Endometrial microvascular endothelial cells (primary cell): ENCODE data around the gene GALNT9. TPM values are rescaled to one million over a fixed set of nuclear protein-coding genes. Genes with fewer than 3 reads are reported as not detected.
"Not testable (repeated sequence)": the region's sequence is repeated elsewhere in the genome, so short reads cannot be mapped to it uniquely, and the experiment has no call there.

Experiments used
- in situ Hi-C: cut with HindIII; loops from 2 replicates; pipeline ENCODE4 v1.10.0; 2017; ENCODE audit warnings: low sequenced_read_pairs, low pct_unique_long_range_greater_than_20kb; ENCODE audit errors: inconsistent ontology term
- total RNA-seq: library from RNA; depleted of rRNA; stranded (reverse); fragments of >200 nt; gene quantifications from one replicate; pipeline ENCODE4 v1.2.3, GENCODE V29; 2015; ENCODE audit errors: inconsistent ontology term

Gene GALNT9
- total RNA-seq, 1 donor from 2014 or later, result not detected

GRCh38 chr12:132153501-132154340, 175.7 kb downstream of the GALNT9 start:
- in situ Hi-C loops, result no loop called here

DNA sequence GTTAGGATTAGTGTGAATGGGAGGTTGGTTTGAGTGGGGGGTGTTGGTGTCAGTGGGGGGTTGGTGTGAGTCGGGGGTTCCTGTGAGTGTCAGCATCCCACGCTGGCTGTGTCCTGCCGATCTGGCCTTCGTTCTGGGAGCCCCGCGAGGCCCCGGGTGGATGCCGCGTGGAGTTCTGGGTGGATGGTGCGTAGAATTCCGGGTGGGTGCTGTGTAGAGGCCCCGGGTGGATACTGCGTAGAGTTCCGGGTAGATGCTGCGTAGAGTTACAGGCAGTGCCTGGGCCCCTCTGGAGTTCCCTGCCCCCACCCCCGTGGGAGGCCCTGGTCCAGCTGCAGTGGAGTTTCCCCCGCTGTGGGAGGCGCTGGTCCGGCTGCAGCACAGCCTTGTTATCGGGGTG, 176.4 kb downstream of the GALNT9 start:
- in situ Hi-C loops, result no loop called here

- in situ Hi-C loops, result no loop called here
Measured at GRCh38 chr12:132152411-132152821, 177.0 kb downstream of the GALNT9 start.

GRCh38 chr12:132151766-132152410, 177.5 kb downstream of the GALNT9 start:
- in situ Hi-C loops, result no loop called here

- in situ Hi-C loops, result no loop called here
Measured at GRCh38 chr12:132151145-132151765, 178.1 kb downstream of the GALNT9 start.

GRCh38 chr12:132150780-132151144, 178.6 kb downstream of the GALNT9 start:
- in situ Hi-C loops, result no loop called here

- in situ Hi-C loops, result not testable (repeated sequence)
Measured at GRCh38 chr12:132149526-132149925, 179.9 kb downstream of the GALNT9 start.

GRCh38 chr12:132148368-132149045, 180.9 kb downstream of the GALNT9 start:
- in situ Hi-C loops, result no loop called here

DNA sequence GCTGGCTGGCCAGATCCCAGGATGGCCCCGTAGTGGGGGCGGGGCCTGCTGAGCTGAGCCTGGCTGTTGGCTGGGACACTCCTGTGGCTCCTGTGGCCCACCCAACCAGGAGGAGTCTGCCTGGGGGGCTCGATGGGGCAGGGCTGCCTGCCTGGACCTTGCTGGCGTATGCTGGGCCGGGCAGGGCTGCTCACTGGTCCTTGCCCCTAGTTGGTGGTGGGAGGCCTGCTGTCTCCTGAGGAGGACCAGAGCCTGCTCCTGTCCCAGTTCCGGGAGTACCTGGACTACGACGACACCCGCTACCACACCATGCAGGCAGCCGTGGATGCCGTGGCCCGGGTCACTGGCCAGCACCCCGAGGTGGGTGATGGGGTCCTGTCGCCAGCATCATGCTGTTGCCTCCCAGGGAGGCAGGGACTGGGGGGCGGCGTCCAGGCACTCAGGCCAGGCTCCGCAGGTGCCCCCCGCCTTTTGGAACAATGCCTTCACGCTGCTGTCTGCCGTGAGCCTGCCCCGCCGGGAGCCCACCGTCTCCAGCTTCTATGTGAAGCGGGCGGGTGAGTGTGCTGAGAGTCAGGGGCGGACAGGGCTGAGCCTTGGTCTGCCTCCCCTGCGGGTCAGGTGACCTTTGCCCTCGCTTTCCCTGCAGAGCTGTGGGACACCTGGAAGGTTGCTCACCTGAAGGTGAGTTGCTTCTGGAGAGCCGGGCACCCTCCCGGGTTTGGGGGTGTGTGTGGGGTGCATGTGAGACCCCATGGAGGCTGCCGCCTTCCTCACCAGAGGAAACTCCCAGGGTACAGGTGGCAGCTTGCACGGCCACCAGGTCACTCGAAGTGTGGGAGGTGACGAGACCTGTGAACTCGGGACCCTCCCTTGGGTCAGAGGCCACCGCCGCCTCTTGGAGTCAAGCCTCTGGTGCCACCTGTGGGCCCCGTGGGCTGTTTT, 181.7 kb downstream of the GALNT9 start:
- in situ Hi-C loops, result no loop called here

- in situ Hi-C loops, result no loop called here
Measured at GRCh38 chr12:132146772-132147422, 182.5 kb downstream of the GALNT9 start.

Other genes with a start within 250 kb of the GALNT9 start
- 13.1 TPM for gene DDX51, start 185.3 kb downstream of the GALNT9 start, total RNA-seq
- 31.8 TPM for gene NOC4L, start 185.1 kb downstream of the GALNT9 start, total RNA-seq
- 8.3 TPM for gene FBRSL1, start 160.6 kb upstream of the GALNT9 start, total RNA-seq